ENCODE data around the gene NAV2.

DNA sequence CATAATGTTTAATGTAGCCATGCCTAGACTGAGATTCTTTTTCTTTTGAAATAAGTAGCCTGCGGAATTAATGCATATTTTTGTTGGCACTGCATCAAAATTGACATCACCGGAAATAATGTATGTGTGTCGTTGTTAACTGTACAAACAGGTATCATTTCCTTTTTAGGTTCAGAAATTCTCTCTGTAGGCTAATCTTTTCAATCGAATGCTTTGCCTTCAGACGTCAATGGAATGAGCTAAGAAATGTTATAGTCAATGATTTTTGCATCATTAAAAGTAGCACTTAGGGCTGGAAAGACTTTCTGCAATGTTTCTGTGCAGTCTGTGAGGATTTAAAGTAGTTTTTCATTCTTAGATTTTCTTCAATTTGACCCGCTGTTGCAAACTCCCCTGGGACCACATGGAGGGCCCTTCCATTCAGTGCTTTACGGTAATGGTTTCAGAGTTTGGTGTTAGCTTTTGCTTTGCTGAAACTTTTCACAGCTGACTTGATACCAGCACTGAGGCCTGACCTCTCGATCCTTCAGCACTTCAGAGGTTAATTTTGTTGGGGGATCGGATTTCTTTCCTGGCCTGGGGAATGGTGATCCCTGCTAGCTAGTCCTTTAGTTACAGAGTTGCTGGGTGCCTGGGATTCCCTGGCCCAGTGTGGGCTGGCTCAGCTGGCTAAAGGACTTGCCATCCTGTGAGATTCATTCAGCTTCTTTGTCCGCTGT is 309.9 kb downstream of the NAV2 start:
- no peak for TF ChIP-seq CEBPB (IDR thresholded peaks at IDR 0.05; ENCODE audit: low read depth)
- TF ChIP-seq, protein P1, sequence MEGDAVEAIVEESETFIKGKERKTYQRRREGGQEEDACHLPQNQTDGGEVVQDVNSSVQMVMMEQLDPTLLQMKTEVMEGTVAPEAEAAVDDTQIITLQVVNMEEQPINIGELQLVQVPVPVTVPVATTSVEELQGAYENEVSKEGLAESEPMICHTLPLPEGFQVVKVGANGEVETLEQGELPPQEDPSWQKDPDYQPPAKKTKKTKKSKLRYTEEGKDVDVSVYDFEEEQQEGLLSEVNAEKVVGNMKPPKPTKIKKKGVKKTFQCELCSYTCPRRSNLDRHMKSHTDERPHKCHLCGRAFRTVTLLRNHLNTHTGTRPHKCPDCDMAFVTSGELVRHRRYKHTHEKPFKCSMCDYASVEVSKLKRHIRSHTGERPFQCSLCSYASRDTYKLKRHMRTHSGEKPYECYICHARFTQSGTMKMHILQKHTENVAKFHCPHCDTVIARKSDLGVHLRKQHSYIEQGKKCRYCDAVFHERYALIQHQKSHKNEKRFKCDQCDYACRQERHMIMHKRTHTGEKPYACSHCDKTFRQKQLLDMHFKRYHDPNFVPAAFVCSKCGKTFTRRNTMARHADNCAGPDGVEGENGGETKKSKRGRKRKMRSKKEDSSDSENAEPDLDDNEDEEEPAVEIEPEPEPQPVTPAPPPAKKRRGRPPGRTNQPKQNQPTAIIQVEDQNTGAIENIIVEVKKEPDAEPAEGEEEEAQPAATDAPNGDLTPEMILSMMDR (IDR thresholded peaks at IDR 0.05 in 2 of 3, conservative IDR thresholded peaks at IDR 0.05 in 1 of 3; ENCODE audit: borderline replicate concordance in 1 of 3, insufficient read depth in 1 of 3, low read depth in 2 of 3, low read length in 2 of 3): no peak
- no peak for TF ChIP-seq SP1 (IDR thresholded peaks at IDR 0.05; ENCODE audit: low read depth)
- TF ChIP-seq EZH2phosphoT487 (IDR thresholded peaks at IDR 0.05; ENCODE audit: borderline replicate concordance): no peak
- TF ChIP-seq ZNF274 (IDR thresholded peaks at IDR 0.05; ENCODE audit: low read depth, low read length): no peak
- no peak for TF ChIP-seq YY1 (IDR thresholded peaks at IDR 0.05; ENCODE audit: extremely low read depth, insufficient replicate concordance, low read depth, low read length)
- TF ChIP-seq POLR2A (IDR thresholded peaks at IDR 0.05; ENCODE audit: borderline replicate concordance, extremely low read depth, insufficient read depth, insufficient read length): no peak
- no peak for TF ChIP-seq MAX (IDR thresholded peaks at IDR 0.05)
- TF ChIP-seq EZH2 (IDR thresholded peaks at IDR 0.05): no peak
- TF ChIP-seq, protein P2, sequence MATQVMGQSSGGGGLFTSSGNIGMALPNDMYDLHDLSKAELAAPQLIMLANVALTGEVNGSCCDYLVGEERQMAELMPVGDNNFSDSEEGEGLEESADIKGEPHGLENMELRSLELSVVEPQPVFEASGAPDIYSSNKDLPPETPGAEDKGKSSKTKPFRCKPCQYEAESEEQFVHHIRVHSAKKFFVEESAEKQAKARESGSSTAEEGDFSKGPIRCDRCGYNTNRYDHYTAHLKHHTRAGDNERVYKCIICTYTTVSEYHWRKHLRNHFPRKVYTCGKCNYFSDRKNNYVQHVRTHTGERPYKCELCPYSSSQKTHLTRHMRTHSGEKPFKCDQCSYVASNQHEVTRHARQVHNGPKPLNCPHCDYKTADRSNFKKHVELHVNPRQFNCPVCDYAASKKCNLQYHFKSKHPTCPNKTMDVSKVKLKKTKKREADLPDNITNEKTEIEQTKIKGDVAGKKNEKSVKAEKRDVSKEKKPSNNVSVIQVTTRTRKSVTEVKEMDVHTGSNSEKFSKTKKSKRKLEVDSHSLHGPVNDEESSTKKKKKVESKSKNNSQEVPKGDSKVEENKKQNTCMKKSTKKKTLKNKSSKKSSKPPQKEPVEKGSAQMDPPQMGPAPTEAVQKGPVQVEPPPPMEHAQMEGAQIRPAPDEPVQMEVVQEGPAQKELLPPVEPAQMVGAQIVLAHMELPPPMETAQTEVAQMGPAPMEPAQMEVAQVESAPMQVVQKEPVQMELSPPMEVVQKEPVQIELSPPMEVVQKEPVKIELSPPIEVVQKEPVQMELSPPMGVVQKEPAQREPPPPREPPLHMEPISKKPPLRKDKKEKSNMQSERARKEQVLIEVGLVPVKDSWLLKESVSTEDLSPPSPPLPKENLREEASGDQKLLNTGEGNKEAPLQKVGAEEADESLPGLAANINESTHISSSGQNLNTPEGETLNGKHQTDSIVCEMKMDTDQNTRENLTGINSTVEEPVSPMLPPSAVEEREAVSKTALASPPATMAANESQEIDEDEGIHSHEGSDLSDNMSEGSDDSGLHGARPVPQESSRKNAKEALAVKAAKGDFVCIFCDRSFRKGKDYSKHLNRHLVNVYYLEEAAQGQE (IDR thresholded peaks at IDR 0.05; ENCODE audit: low read depth): no peak

All from HCT116 (cell line).